IPS-20b (cell line): Measurements from ENCODE around the gene CH25H.
"Not testable (repeated sequence)": the region's sequence is repeated elsewhere in the genome, so short reads cannot be mapped to it uniquely, and the experiment has no call there.

Source experiments
- H3K27ac ChIP-seq: one replicate; pipeline ENCODE4 v1.5.1; 2013; ENCODE audit warnings: low read length
- H3K27me3 ChIP-seq: 2 replicates; pipeline ENCODE4 v1.6.1; 2013; ENCODE audit warnings: mild to moderate bottlenecking, low read length, inconsistent platforms; ENCODE audit not compliant: insufficient read depth
- H3K36me3 ChIP-seq: 2 replicates; pipeline ENCODE4 v1.6.1; 2013; ENCODE audit warnings: low read depth, mild to moderate bottlenecking, inconsistent platforms, low read length, moderate library complexity; ENCODE audit not compliant: insufficient read depth
- H3K4me1 ChIP-seq: 2 replicates; pipeline ENCODE4 v1.6.1; 2013; ENCODE audit warnings: mild to moderate bottlenecking, control low read depth, inconsistent platforms, low read length, moderate library complexity; ENCODE audit not compliant: insufficient read depth
- H3K4me3 ChIP-seq: 2 replicates; pipeline ENCODE4 v1.5.1; 2013; ENCODE audit warnings: mild to moderate bottlenecking, low read length, inconsistent platforms
- H3K9ac ChIP-seq: 2 replicates; pipeline ENCODE4 v1.6.1; 2013; ENCODE audit warnings: low read depth, mild to moderate bottlenecking, inconsistent platforms, low read length, moderate library complexity
- H3K9me3 ChIP-seq: 2 replicates; pipeline ENCODE4 v1.6.1; 2013; ENCODE audit warnings: mild to moderate bottlenecking, low read depth, low read length, inconsistent platforms; ENCODE audit not compliant: insufficient read depth

Gene CH25H, protein sequence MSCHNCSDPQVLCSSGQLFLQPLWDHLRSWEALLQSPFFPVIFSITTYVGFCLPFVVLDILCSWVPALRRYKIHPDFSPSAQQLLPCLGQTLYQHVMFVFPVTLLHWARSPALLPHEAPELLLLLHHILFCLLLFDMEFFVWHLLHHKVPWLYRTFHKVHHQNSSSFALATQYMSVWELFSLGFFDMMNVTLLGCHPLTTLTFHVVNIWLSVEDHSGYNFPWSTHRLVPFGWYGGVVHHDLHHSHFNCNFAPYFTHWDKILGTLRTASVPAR

GRCh38 chr10:89207181-89207800 is at the start of gene CH25H:
CH25H (minus strand) TSS chr10:89207317; CDS start chr10:89207292, 25 bp downstream.
- Histone ChIP-seq H3K36me3 (no peaks in the 10 kb centered on the region), H3K27me3 (peaks cover 80% of the 10 kb centered on the region), H3K4me1 (peaks cover 11% of the 10 kb centered on the region; the same call in 1 of the 2 replicates), H3K4me3 (peak within 1 kb of the TSS; percentile 65), H3K9me3 (no peaks in the 10 kb centered on the region), H3K9ac (peak within 1 kb of the TSS; percentile 39; the same call in 1 of the 2 replicates), H3K27ac (no peak within 1 kb of the TSS)

GRCh38 chr10:89256340-89256739 is 49.2 kb upstream of the CH25H start:
- no peak overlapping the region for H3K9ac ChIP-seq
- peaks cover under 1% of the 10 kb centered on the region; the same call in 1 of the 2 replicates for H3K27me3 ChIP-seq
- no peak overlapping the region for H3K4me3 ChIP-seq
- H3K4me1 ChIP-seq: no peaks in the 10 kb centered on the region; the same call in 1 of the 2 replicates
- no peaks in the 10 kb centered on the region for H3K36me3 ChIP-seq
- H3K9me3 ChIP-seq: peaks cover 23% of the 10 kb centered on the region
- no peak overlapping the region for H3K27ac ChIP-seq

DNA sequence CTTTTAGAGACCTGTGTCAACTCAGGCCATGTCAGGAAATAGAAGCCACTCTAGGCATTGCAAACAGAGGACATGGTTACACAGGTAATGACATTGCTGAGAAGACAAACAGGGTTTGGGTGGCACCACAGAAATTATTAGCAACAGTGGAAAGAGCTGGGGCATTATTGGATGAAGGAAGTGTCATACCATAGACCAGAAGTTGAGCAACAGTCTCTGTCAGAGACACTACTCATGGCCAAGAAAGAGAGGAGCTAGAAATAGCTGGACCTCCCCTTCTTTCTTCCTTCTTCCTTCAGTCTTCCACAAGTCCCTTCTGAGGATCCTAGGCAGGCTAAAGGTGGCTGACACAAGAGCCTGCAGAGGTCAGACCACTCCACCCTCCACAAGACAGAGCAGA is 48.7 kb upstream of the CH25H start:
- H3K36me3 ChIP-seq: no peaks in the 10 kb centered on the region
- H3K4me1 ChIP-seq: peaks cover 3% of the 10 kb centered on the region; the same call in 1 of the 2 replicates
- H3K27ac ChIP-seq: no peak overlapping the region
- H3K9ac ChIP-seq: no peak overlapping the region
- H3K4me3 ChIP-seq: no peak overlapping the region
- H3K9me3 ChIP-seq: peaks cover 23% of the 10 kb centered on the region
- H3K27me3 ChIP-seq: peaks cover 6% of the 10 kb centered on the region

GRCh38 chr10:89255091-89255579 is 48.0 kb upstream of the CH25H start:
- Histone ChIP-seq H3K9me3 (peaks cover 23% of the 10 kb centered on the region), H3K27me3 (peaks cover 11% of the 10 kb centered on the region)
- not testable (repeated sequence) for H3K36me3 ChIP-seq, H3K4me1 ChIP-seq, H3K4me3 ChIP-seq, H3K27ac ChIP-seq, H3K9ac ChIP-seq

- 0 out of 2 replicates have a peak overlapping the region, but pooled peaks have one; percentile 84 for H3K4me3 ChIP-seq
These were observed 45.1 kb upstream of the CH25H start for GRCh38 chr10:89252225-89252585.

GRCh38 chr10:89251409-89252224 is 44.5 kb upstream of the CH25H start, which contains the start of gene LIPA:
LIPA (minus strand) TSS chr10:89251775; CDS start chr10:89247648, 4,127 bp downstream.
- H3K9ac ChIP-seq: peak within 1 kb of the TSS; percentile 53; the same call in 1 of the 2 replicates
- H3K4me1 ChIP-seq: peaks cover 3% of the 10 kb centered on the region; the same call in 1 of the 2 replicates
- H3K9me3 ChIP-seq: peaks cover 23% of the 10 kb centered on the region
- no peak within 1 kb of the TSS for H3K27ac ChIP-seq
- H3K4me3 ChIP-seq: peak within 1 kb of the TSS; percentile 84
- peaks cover 11% of the 10 kb centered on the region for H3K27me3 ChIP-seq
- no peaks in the 10 kb centered on the region for H3K36me3 ChIP-seq

More at GRCh38 chr10:89252225-89252585, 45.1 kb upstream of the CH25H start:
- Histone ChIP-seq H3K4me1 (peaks cover 3% of the 10 kb centered on the region; the same call in 1 of the 2 replicates), H3K36me3 (no peaks in the 10 kb centered on the region), H3K9ac (no peak overlapping the region), H3K27ac (no peak overlapping the region), H3K27me3 (peaks cover 11% of the 10 kb centered on the region), H3K9me3 (peaks cover 23% of the 10 kb centered on the region)

GRCh38 chr10:89250865-89251408 is 43.8 kb upstream of the CH25H start:
- Histone ChIP-seq H3K4me3 (peak overlapping the region; percentile 84), H3K27ac (no peak overlapping the region), H3K27me3 (peaks cover 11% of the 10 kb centered on the region), H3K4me1 (peaks cover 3% of the 10 kb centered on the region; the same call in 1 of the 2 replicates), H3K36me3 (no peaks in the 10 kb centered on the region), H3K9ac (peak overlapping the region; percentile 53; the same call in 1 of the 2 replicates), H3K9me3 (peaks cover 23% of the 10 kb centered on the region)

GRCh38 chr10:89248990-89249389 is 41.9 kb upstream of the CH25H start:
- no peak overlapping the region for H3K9ac ChIP-seq
- peaks cover 13% of the 10 kb centered on the region for H3K9me3 ChIP-seq
- H3K4me1 ChIP-seq: peaks cover 11% of the 10 kb centered on the region; the same call in 1 of the 2 replicates
- H3K27ac ChIP-seq: no peak overlapping the region
- peaks cover 11% of the 10 kb centered on the region for H3K27me3 ChIP-seq
- H3K4me3 ChIP-seq: no peak overlapping the region
- no peaks in the 10 kb centered on the region for H3K36me3 ChIP-seq

DNA sequence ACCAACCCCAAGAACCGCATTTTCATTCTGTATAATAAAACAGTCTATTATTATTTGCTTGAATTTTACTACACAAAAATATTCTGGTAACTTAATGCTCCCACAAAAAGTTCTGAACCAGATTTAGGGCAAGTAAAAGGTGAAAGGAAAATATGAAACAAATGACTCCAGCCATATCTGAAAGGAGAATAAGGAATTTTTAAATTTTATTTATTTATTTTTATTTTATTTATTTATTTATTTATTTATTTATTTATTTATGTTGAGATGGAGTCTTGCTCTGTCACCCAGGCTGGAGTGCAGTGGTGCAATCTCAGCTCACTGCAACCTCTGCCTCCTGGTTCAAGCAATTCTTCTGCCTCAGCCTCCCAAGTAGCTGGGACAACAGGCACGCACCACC is 40.5 kb upstream of the CH25H start:
- H3K27ac ChIP-seq, H3K9me3 ChIP-seq, H3K9ac ChIP-seq, H3K4me3 ChIP-seq, H3K36me3 ChIP-seq: not testable (repeated sequence)
- Histone ChIP-seq H3K4me1 (peaks cover 20% of the 10 kb centered on the region), H3K27me3 (peaks cover 11% of the 10 kb centered on the region)

GRCh38 chr10:89245802-89246201 is 38.7 kb upstream of the CH25H start:
- no peak overlapping the region for H3K27ac ChIP-seq
- H3K4me1 ChIP-seq: peaks cover 27% of the 10 kb centered on the region
- peak overlapping the region; percentile 36; the same call in 1 of the 2 replicates for H3K4me3 ChIP-seq
- H3K27me3 ChIP-seq: peaks cover 5% of the 10 kb centered on the region
- H3K9ac ChIP-seq: no peak overlapping the region
- no peaks in the 10 kb centered on the region for H3K9me3 ChIP-seq
- H3K36me3 ChIP-seq: no peaks in the 10 kb centered on the region
